Adrenal gland (tissue), 5 donors: ENCODE results near the gene TUBB2B.

Source experiments
- POLR2A ChIP-seq, 2 donors: fragments of 450-650 bp; IDR thresholded peaks; one replicate each; pipeline ENCODE4 v1.6.1; 2017; ENCODE audit warnings: antibody characterized with exemption in 2 of 2, mild to moderate bottlenecking in 2 of 2, moderate library complexity in 1 of 2
- TF ChIP-seq, protein P1 (sequence below), 6 experiments: fragments of 450-650 bp in 4 of 6; fragments of 200-600 bp in 2 of 6; sonication (generic) in 1 of 6; IDR thresholded peaks; 1 replicate in 5 of 6; 2 replicates in 1 of 6; pipeline versions ENCODE4 v1.5.1 to v1.8.0; 2016 to 2021; ENCODE audit warnings: antibody characterized with exemption in 6 of 6, mild to moderate bottlenecking in 2 of 6, moderate library complexity in 1 of 6
- donor health status: DM: no; HTN: no; CAD: no.

- TF ChIP-seq, protein P1, sequence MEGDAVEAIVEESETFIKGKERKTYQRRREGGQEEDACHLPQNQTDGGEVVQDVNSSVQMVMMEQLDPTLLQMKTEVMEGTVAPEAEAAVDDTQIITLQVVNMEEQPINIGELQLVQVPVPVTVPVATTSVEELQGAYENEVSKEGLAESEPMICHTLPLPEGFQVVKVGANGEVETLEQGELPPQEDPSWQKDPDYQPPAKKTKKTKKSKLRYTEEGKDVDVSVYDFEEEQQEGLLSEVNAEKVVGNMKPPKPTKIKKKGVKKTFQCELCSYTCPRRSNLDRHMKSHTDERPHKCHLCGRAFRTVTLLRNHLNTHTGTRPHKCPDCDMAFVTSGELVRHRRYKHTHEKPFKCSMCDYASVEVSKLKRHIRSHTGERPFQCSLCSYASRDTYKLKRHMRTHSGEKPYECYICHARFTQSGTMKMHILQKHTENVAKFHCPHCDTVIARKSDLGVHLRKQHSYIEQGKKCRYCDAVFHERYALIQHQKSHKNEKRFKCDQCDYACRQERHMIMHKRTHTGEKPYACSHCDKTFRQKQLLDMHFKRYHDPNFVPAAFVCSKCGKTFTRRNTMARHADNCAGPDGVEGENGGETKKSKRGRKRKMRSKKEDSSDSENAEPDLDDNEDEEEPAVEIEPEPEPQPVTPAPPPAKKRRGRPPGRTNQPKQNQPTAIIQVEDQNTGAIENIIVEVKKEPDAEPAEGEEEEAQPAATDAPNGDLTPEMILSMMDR (IDR thresholded peaks at IDR 0.05): no peak
- no peak for TF ChIP-seq POLR2A (IDR thresholded peaks at IDR 0.05)
Observed at GRCh38 chr6:3201388-3201787, 26.1 kb downstream of the TUBB2B start.
